ENCODE measurements around the gene FHL5.
"Not testable (repeated sequence)": the region's sequence is repeated elsewhere in the genome, so short reads cannot be mapped to it uniquely, and the experiment has no call there.

Gene FHL5

DNA sequence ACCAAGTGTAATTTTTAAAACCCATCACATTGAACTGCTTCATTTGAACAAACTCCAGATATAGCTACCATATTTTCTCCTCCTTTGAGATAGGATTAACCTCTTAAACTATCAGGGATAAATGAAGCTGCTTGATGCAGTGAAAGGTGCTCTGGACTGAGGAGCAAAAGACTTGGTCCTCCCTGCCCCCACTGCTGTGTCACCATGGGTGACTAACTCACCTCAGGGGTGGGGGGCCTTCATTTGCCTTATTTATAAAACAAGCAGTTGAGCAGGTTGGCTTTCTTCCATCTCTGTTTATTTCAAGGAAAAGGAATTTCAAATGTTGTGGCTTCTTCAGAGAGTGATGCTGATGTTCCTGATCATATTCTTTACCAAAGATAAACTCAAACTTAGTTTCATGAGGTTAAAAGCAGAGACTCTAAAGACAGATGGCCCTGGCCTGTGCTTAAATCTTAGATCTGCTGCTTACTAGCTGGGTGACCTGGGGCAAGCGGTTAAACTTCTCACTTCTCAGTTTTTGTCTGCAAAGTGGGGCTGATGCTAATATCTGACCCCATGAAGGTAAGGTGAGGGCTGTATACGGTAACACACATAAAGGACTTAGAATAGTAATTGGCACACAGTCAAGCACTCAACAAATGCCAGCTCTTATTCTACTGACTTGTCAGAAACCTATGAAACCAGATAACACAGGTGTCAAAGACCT, 50.5 kb downstream of the FHL5 start:
- DNase-seq (ENCODE audit: low read depth, low spot score) = no peak
- no peak for TF ChIP-seq CTCF (IDR thresholded peaks at IDR 0.05; ENCODE audit: insufficient read depth, low read length, missing control alignments)
- ChIA-PET CTCF (interaction anchor here (1.3 kb wide), 1 partner anchor 14 kb away, joined by 3 read pairs; no protein-coding TSS in a partner anchor), POLR2A (no interaction called here)
- no peak overlapping the region for H3K4me3 ChIP-seq (ENCODE audit: low read depth, low read length)

- POLR2A ChIA-PET = no interaction called here
- CTCF ChIA-PET = no interaction called here
- H3K4me3 ChIP-seq (ENCODE audit: low read depth, low read length) = no peak overlapping the region
- no peak for DNase-seq (ENCODE audit: low read depth, low spot score)
- TF ChIP-seq CTCF (IDR thresholded peaks at IDR 0.05; ENCODE audit: insufficient read depth, low read length, missing control alignments) = no peak
Measured at GRCh38 chr6:96620851-96621250, 57.9 kb downstream of the FHL5 start.

DNA sequence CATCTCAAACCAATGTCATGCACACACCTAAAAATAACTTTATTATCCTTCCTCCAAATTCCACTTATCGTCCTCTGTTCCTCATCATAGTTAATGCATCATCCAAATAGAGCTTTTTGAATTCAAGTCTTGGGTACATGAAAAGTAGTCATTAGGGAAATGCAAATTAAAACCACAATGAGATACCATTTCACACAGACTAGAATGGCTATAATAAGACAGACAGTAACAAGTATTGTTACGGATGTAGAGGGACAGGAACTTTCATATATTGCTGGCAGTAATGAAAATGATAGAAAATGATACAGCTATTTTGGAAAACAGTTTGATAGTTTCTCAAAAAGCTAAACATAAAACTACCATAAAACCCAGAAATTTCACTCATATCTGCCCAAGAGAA, 59.1 kb downstream of the FHL5 start:
- TF ChIP-seq CTCF (IDR thresholded peaks at IDR 0.05; ENCODE audit: insufficient read depth, low read length, missing control alignments) = no peak
- DNase-seq (ENCODE audit: low read depth, low spot score) = no peak
- ChIA-PET POLR2A (no interaction called here), CTCF (interaction anchor here (1.5 kb wide), 1 partner anchor 436 kb away, joined by 7 read pairs; no protein-coding TSS in a partner anchor)
- H3K4me3 ChIP-seq (ENCODE audit: low read depth, low read length) = no peak overlapping the region

- no peak for DNase-seq (ENCODE audit: low read depth, low spot score)
- ChIA-PET CTCF (interaction anchor here (1.4 to 2.5 kb wide), 4 partner anchors 9 to 434 kb away, joined by 4 to 13 read pairs (median 6); partner anchors contain the start of gene NDUFAF4), POLR2A (no interaction called here)
- H3K4me3 ChIP-seq (ENCODE audit: low read depth, low read length) = no peak overlapping the region
- TF ChIP-seq CTCF (IDR thresholded peaks at IDR 0.05; ENCODE audit: insufficient read depth, low read length, missing control alignments) = no peak
Measured at GRCh38 chr6:96624957-96625356, 62.0 kb downstream of the FHL5 start.

DNA sequence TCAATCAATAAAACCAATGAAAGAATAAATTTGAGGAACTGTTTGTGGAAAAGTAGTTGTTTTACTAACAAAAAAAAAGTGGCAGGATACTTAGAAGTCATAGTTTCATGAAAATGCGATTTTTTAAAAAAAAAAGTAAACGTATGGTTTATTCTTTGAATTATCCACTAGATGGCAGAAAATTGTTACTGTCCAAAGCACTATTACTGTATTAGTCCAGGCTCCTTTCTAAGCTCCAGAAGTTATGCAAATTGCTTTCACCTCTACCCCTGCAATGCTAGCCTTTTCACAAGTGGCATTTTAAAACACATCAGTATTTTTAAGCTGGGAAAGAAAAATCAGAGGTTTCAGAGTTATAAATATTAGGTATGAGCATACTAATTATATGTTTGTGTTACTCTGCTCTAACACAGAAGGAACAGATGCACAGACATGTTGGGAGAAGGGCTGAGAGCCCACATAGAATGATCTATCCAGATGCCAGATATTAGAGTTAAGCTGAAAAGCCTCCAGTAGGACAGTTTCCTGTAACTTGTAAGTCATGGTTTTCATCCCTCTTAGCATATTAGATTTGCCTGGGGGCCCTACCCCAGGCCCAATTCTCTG, 63.9 kb downstream of the FHL5 start:
- DNase-seq (ENCODE audit: low read depth, low spot score) = no peak
- H3K4me3 ChIP-seq (ENCODE audit: low read depth, low read length) = no peak overlapping the region
- no peak for TF ChIP-seq CTCF (IDR thresholded peaks at IDR 0.05; ENCODE audit: insufficient read depth, low read length, missing control alignments)
- CTCF ChIA-PET = interaction anchor here (0.7 to 3.5 kb wide), 9 partner anchors 10 to 519 kb away, joined by 3 to 33 read pairs (median 3); partner anchors contain the start of gene NDUFAF4
- POLR2A ChIA-PET = no interaction called here

GRCh38 chr6:96631248-96631647, 68.3 kb downstream of the FHL5 start:
- no peak for DNase-seq (ENCODE audit: low read depth, low spot score)
- no peak overlapping the region for H3K4me3 ChIP-seq (ENCODE audit: low read depth, low read length)
- CTCF ChIA-PET = interaction anchor here (1.0 to 1.5 kb wide), 2 partner anchors 267 to 429 kb away, joined by 4 to 7 read pairs; partner anchors contain the start of gene NDUFAF4
- POLR2A ChIA-PET = no interaction called here
- TF ChIP-seq CTCF (IDR thresholded peaks at IDR 0.05; ENCODE audit: insufficient read depth, low read length, missing control alignments) = no peak

DNA sequence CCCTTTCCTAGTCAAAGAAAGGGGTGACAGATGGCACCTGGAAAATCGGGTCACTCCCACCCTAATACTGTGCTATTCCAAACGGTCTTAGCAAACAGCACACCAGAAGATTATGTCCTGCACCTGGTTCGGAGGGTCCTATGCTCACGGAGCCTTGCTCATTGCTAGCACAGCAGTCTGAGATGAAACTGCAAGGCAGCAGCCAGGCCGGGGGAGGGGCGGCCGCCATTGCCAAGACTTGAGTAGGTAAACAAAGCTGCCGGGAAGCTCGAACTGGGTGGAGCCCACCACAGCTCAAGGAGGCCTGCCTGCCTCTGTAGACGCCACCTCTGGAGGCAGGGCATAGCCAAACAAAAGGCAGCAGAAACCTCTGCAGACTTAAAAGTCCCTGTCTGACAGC, 75.1 kb downstream of the FHL5 start:
- CTCF ChIA-PET; DNase-seq (ENCODE audit: low read depth, low spot score); POLR2A ChIA-PET; H3K4me3 ChIP-seq (ENCODE audit: low read depth, low read length): not testable (repeated sequence)
